BE2C (cell line): ENCODE data around the gene SETSIP.

ENCODE experiments used
- DNase-seq: peaks from one replicate; pipeline ENCODE4 v3.0.0-alpha.2; 2020
- H3K27me3 ChIP-seq: fragments of 250-450 bp; sonication (Bioruptor Pico); 2 replicates; pipeline ENCODE4 v1.5.1; 2020; ENCODE audit warnings: mild to moderate bottlenecking
- H3K36me3 ChIP-seq: fragments of 250-450 bp; sonication (Bioruptor Pico); 2 replicates; pipeline ENCODE4 v1.5.1; 2020; ENCODE audit warnings: mild to moderate bottlenecking
- H3K4me1 ChIP-seq: fragments of 250-450 bp; sonication (Bioruptor Pico); 2 replicates; pipeline ENCODE4 v1.5.1; 2020
- H3K4me3 ChIP-seq: 2 replicates; pipeline ENCODE4 v1.5.1; 2011; ENCODE audit warnings: low read depth, low read length
- H3K9me3 ChIP-seq: fragments of 250-450 bp; sonication (Bioruptor Pico); 2 replicates; pipeline ENCODE4 v1.5.1; 2020
- TF ChIP-seq, protein P1 (sequence below): IDR thresholded peaks from 2 replicates; pipeline ENCODE4 v1.5.1; 2012; ENCODE audit warnings: mild to moderate bottlenecking, low read depth, low read length

Gene SETSIP

DNA sequence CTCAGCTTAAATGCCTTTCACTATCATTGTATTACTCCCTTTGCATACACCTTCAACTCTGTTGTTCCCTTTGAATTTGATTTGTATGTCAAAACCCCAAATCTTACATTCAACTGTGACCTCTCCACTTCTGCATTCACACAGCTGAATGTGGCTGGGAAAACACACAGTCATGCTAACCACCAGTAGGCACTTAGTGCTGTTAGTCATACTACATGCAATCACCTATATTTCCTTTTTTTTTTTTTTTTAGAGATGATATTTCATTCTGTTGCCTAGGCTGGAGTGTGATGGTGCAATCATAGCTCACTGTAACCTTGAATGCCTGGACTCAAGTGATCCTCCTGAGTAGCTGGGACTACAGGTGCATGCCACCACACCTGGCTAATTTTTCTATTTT, 21.1 kb upstream of the SETSIP start:
- DNase-seq, result no peak
- Histone ChIP-seq H3K4me1 (no peaks in the 10 kb centered on the region), H3K9me3 (no peaks in the 10 kb centered on the region), H3K36me3 (no peaks in the 10 kb centered on the region), H3K4me3 (no peak overlapping the region), H3K27me3 (no peaks in the 10 kb centered on the region)
- TF ChIP-seq, protein P1, sequence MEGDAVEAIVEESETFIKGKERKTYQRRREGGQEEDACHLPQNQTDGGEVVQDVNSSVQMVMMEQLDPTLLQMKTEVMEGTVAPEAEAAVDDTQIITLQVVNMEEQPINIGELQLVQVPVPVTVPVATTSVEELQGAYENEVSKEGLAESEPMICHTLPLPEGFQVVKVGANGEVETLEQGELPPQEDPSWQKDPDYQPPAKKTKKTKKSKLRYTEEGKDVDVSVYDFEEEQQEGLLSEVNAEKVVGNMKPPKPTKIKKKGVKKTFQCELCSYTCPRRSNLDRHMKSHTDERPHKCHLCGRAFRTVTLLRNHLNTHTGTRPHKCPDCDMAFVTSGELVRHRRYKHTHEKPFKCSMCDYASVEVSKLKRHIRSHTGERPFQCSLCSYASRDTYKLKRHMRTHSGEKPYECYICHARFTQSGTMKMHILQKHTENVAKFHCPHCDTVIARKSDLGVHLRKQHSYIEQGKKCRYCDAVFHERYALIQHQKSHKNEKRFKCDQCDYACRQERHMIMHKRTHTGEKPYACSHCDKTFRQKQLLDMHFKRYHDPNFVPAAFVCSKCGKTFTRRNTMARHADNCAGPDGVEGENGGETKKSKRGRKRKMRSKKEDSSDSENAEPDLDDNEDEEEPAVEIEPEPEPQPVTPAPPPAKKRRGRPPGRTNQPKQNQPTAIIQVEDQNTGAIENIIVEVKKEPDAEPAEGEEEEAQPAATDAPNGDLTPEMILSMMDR, result no peak

DNA sequence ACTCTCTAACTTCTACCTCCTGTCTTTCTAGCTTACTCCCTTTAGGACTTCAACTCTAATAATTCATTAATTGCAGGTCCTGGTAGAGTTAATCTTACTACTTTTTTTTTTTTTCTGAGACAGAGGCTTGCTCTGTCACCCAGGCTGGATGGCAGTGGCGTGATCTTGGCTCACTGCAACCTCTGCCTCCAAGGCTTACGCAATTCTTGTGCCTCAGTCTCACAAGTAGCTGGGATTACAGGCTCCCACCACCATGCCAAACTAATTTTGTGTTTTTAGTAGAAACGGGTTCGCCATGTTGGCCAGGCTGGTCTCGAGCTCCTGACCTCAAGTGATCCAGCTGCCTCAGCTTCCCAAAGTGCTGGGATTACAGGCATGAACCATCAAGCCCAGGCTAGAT, 20.7 kb upstream of the SETSIP start:
- TF ChIP-seq, protein P1, result no peak
- no peaks in the 10 kb centered on the region for H3K36me3 ChIP-seq
- no peaks in the 10 kb centered on the region for H3K9me3 ChIP-seq
- H3K4me1 ChIP-seq, result no peaks in the 10 kb centered on the region
- H3K4me3 ChIP-seq, result no peak overlapping the region
- H3K27me3 ChIP-seq, result no peaks in the 10 kb centered on the region
- no peak for DNase-seq

DNA sequence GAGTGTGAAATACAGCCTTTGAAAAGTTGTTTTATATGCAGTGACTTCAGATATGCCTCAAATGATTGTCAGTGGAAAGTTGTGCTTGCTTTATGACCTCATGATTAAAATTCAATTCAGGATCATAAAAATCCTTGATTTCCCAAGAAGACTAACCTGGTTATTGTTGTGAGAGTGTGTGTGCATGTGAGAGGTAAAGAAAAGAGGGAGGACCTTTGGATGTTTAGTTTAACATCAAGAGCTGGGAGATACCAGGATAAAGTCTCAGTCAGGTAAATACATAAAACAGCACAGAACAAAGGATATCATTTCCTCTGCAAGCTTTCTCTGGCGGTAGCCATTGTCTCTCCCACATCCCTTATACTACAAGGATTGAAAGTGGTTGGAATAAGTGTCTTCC, 19.4 kb upstream of the SETSIP start:
- no peak overlapping the region for H3K4me3 ChIP-seq
- no peak for DNase-seq
- no peaks in the 10 kb centered on the region for H3K4me1 ChIP-seq
- no peaks in the 10 kb centered on the region for H3K9me3 ChIP-seq
- no peaks in the 10 kb centered on the region for H3K27me3 ChIP-seq
- H3K36me3 ChIP-seq, result no peaks in the 10 kb centered on the region
- TF ChIP-seq, protein P1, result no peak

DNA sequence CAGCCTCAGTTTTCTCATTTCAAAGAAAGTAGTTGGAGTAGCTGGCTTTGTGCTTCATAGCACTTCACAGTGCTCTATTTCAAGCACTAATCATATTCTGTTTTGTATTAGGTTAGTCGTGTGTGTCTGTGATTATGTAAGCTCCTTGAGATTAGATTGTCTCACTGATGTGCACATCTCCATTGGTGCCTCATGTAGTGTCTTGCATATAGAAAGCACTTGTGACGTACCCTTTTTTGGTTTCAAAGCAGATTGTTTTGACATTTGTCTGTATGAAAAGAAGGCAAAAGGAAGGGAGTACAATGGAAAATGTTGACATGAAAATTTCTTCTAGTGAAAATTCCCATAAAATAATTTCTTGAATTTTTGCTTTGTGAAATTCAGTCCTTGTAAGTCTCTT, 18.9 kb upstream of the SETSIP start:
- DNase-seq, result no peak
- Histone ChIP-seq H3K4me3 (no peak overlapping the region), H3K36me3 (no peaks in the 10 kb centered on the region), H3K9me3 (no peaks in the 10 kb centered on the region), H3K27me3 (no peaks in the 10 kb centered on the region), H3K4me1 (no peaks in the 10 kb centered on the region)
- TF ChIP-seq, protein P1, result no peak

DNA sequence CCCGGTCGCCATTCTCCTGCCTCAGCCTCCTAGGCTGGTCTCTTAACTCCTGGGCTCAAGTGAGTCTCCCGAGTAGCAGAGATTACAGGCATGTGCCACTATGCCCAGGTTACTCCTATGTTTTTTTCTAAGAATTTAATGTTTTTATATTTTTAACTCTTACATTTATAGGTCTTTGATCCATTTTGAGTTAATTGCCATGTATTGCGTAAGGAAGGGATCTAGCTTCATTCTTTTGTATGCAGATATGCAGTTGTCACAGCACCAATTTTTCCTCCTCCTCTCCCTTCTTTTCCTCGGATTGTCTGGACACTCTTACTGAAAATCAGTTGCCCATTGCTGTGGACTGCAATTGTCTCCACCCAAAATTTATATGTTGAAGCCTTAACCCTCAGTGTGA, 16.4 kb upstream of the SETSIP start:
- Histone ChIP-seq H3K4me1 (no peaks in the 10 kb centered on the region), H3K9me3 (no peaks in the 10 kb centered on the region), H3K36me3 (no peaks in the 10 kb centered on the region), H3K4me3 (no peak overlapping the region), H3K27me3 (no peaks in the 10 kb centered on the region)
- TF ChIP-seq, protein P1, result no peak
- DNase-seq, result no peak

DNA sequence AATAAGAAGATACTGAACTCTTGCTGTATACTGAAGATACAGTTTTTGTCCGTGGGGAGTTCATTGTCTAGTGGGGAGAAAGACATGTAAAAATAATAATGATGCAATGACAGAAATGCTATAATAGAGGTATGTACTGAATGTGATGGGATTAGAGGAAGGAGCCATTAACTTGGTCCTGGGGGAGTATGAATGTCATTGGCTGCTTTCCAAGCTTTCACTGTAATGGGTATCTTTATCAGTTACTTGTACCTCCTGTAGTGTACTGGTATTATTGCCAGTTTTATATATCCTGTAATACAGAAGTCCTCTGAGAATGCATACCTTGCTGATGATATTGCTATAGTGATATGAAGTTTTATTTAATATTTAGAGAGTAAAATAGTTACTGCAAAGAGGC, 12.3 kb upstream of the SETSIP start:
- Histone ChIP-seq H3K36me3 (no peaks in the 10 kb centered on the region), H3K27me3 (no peaks in the 10 kb centered on the region), H3K4me3 (no peak overlapping the region), H3K4me1 (no peaks in the 10 kb centered on the region), H3K9me3 (no peaks in the 10 kb centered on the region)
- TF ChIP-seq, protein P1, result no peak
- DNase-seq, result no peak
